Keratinocyte (primary cell): Measurements from ENCODE around the gene PCSK2. TPM values are rescaled to one million over a fixed set of nuclear protein-coding genes. Genes with fewer than 3 reads are reported as not detected.

Source experiments
- DNase-seq: peaks from one replicate; pipeline ENCODE4 v3.0.0-alpha.2; 2011; ENCODE audit warnings: low read depth, missing footprints, low spot score
- FAIRE-seq: peaks from 2 replicates; lab custom pipeline; 2011; peaks lifted over from hg19 to GRCh38; lab: Jason Lieb, UNC
- H2AFZ ChIP-seq: 2 replicates; pipeline ENCODE4 v1.6.0; 2012; ENCODE audit warnings: low read length, control low read depth, inconsistent platforms; ENCODE audit not compliant: control insufficient read depth
- H3K27ac ChIP-seq: 2 replicates; pipeline ENCODE4 v1.5.1; 2011; ENCODE audit warnings: low read length; ENCODE audit not compliant: control insufficient read depth, insufficient read depth
- H3K27me3 ChIP-seq: 3 replicates; pipeline ENCODE4 v1.6.0; 2011; ENCODE audit warnings: low read length; ENCODE audit not compliant: control insufficient read depth, insufficient read depth; ENCODE audit errors: extremely low read depth
- H3K36me3 ChIP-seq, 2 experiments: 2 replicates in 1 of 2; 3 replicates in 1 of 2; pipeline ENCODE4 v1.5.1; 2011; ENCODE audit warnings: low read length in 2 of 2, mild to moderate bottlenecking in 1 of 2; ENCODE audit not compliant: control insufficient read depth in 2 of 2, insufficient read depth in 2 of 2; ENCODE audit errors: extremely low read depth in 1 of 2
- H3K4me1 ChIP-seq: 3 replicates; pipeline ENCODE4 v1.5.1; 2011; ENCODE audit warnings: low read length; ENCODE audit not compliant: control insufficient read depth, insufficient read depth; ENCODE audit errors: extremely low read depth
- H3K4me2 ChIP-seq: 3 replicates; pipeline ENCODE4 v1.6.0; 2011; ENCODE audit warnings: low read depth, low read length; ENCODE audit not compliant: control insufficient read depth, insufficient read depth; ENCODE audit errors: extremely low read depth
- H3K4me3 ChIP-seq, 3 experiments: fragments of 200-600 bp in 1 of 3; sonication (generic) in 1 of 3; 2 replicates in 2 of 3; 3 replicates in 1 of 3; pipeline ENCODE4 v1.5.1; 2011 to 2016; ENCODE audit warnings: low read length in 3 of 3, mild to moderate bottlenecking in 3 of 3, control low read depth in 2 of 3, inconsistent platforms in 1 of 3, low read depth in 1 of 3, mixed read lengths in 1 of 3, mixed run types in 1 of 3, moderate library complexity in 1 of 3; ENCODE audit not compliant: control insufficient read depth in 2 of 3, insufficient read depth in 2 of 3; ENCODE audit errors: extremely low read depth in 1 of 3
- H3K79me2 ChIP-seq: 2 replicates; pipeline ENCODE4 v1.6.0; 2012; ENCODE audit warnings: low read length; ENCODE audit not compliant: control insufficient read depth, insufficient read depth
- H3K9ac ChIP-seq: 3 replicates; pipeline ENCODE4 v1.6.0; 2011; ENCODE audit warnings: low read length; ENCODE audit not compliant: control insufficient read depth, insufficient read depth; ENCODE audit errors: extremely low read depth
- H3K9me1 ChIP-seq: 3 replicates; pipeline ENCODE4 v1.6.0; 2011; ENCODE audit warnings: low read length; ENCODE audit not compliant: control insufficient read depth, insufficient read depth; ENCODE audit errors: extremely low read depth
- H3K9me3 ChIP-seq: 2 replicates; pipeline ENCODE4 v1.5.1; 2012; ENCODE audit warnings: low read depth, low read length; ENCODE audit not compliant: control insufficient read depth
- H4K20me1 ChIP-seq: 3 replicates; pipeline ENCODE4 v1.6.0; 2011; ENCODE audit warnings: low read length; ENCODE audit not compliant: control insufficient read depth, insufficient read depth; ENCODE audit errors: extremely low read depth
- EZH2 ChIP-seq: IDR thresholded peaks from one replicate; pipeline ENCODE4 v1.6.1; 2012; ENCODE audit warnings: inconsistent platforms, mild to moderate bottlenecking, low read length, moderate library complexity
- dilution Hi-C: fragments of 300-500 bp; cut with MboI; formaldehyde crosslinking; loops from one replicate; pipeline ENCODE4 v1.7.0; 2020; ENCODE audit warnings: low sequenced_read_pairs; ENCODE audit not compliant: extremely low pct_ligation_motif_present
- polyA plus RNA-seq, 5 experiments: library from polyadenylated mRNA; depleted of rRNA in 3 of 5; stranded (reverse) in 3 of 5; stranded (forward) in 1 of 5; unstranded in 1 of 5; fragments of >200 nt; gene quantifications; 1 replicate in 1 of 5; 2 replicates in 3 of 5; 3 replicates in 1 of 5; pipeline versions ENCODE4 v1.2.1 to v1.2.3, GENCODE V29; 2011 to 2012; ENCODE audit warnings: missing spikeins in 2 of 5, low read depth in 1 of 5, low replicate concordance in 1 of 5
- TF ChIP-seq, protein P1 (sequence below), 3 experiments: IDR thresholded peaks in 1 of 3; conservative IDR thresholded peaks in 1 of 3; optimal IDR thresholded peaks in 1 of 3; 2 replicates in 2 of 3; 3 replicates in 1 of 3; pipeline versions ENCODE3 to v1.5.1; 2011; ENCODE audit warnings: low read length in 3 of 3, mild to moderate bottlenecking in 3 of 3, moderate library complexity in 2 of 3, control low read depth in 1 of 3, inconsistent platforms in 1 of 3; ENCODE audit not compliant: insufficient read depth in 2 of 3; ENCODE audit errors: extremely low read depth in 1 of 3

PCSK2 gene
- polyA plus RNA-seq, 1 donor (not counting 4 experiments of a cell fraction or from before 2014, with no cell fraction given): not detected

GRCh38 chr20:17518339-17519052, 291.7 kb downstream of the PCSK2 start:
- H4K20me1 ChIP-seq: no peaks in the 10 kb centered on the region
- no peaks in the 10 kb centered on the region for H3K27me3 ChIP-seq
- H2AFZ ChIP-seq: no peak overlapping the region
- no peak for DNase-seq
- TF ChIP-seq, protein P1, sequence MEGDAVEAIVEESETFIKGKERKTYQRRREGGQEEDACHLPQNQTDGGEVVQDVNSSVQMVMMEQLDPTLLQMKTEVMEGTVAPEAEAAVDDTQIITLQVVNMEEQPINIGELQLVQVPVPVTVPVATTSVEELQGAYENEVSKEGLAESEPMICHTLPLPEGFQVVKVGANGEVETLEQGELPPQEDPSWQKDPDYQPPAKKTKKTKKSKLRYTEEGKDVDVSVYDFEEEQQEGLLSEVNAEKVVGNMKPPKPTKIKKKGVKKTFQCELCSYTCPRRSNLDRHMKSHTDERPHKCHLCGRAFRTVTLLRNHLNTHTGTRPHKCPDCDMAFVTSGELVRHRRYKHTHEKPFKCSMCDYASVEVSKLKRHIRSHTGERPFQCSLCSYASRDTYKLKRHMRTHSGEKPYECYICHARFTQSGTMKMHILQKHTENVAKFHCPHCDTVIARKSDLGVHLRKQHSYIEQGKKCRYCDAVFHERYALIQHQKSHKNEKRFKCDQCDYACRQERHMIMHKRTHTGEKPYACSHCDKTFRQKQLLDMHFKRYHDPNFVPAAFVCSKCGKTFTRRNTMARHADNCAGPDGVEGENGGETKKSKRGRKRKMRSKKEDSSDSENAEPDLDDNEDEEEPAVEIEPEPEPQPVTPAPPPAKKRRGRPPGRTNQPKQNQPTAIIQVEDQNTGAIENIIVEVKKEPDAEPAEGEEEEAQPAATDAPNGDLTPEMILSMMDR (optimal IDR thresholded peaks at IDR 0.05 in 1 of 3, IDR thresholded peaks at IDR 0.05 in 1 of 3, conservative IDR thresholded peaks at IDR 0.05 in 1 of 3; ENCODE audit: extremely low read depth in 1 of 3, insufficient read depth in 2 of 3, low read length in 3 of 3): no peak
- no peak for TF ChIP-seq EZH2
- no peak overlapping the region for H3K27ac ChIP-seq
- dilution Hi-C loops: no loop called here
- no peak overlapping the region for H3K9ac ChIP-seq
- FAIRE-seq: no peak
- no peaks in the 10 kb centered on the region for H3K9me3 ChIP-seq
- no peak overlapping the region for H3K4me2 ChIP-seq
- H3K9me1 ChIP-seq: no peaks in the 10 kb centered on the region
- no peaks in the 10 kb centered on the region for H3K79me2 ChIP-seq
- H3K36me3 ChIP-seq: no peaks in the 10 kb centered on the region
- H3K4me1 ChIP-seq: peaks cover 6% of the 10 kb centered on the region
- H3K4me3 ChIP-seq: no peak overlapping the region

GRCh38 chr20:17519606-17520285, 292.9 kb downstream of the PCSK2 start:
- FAIRE-seq: no peak
- no peaks in the 10 kb centered on the region for H3K79me2 ChIP-seq
- H3K4me3 ChIP-seq: no peak overlapping the region
- no peaks in the 10 kb centered on the region for H4K20me1 ChIP-seq
- no peak overlapping the region for H3K27ac ChIP-seq
- H3K9ac ChIP-seq: no peak overlapping the region
- peaks cover 6% of the 10 kb centered on the region for H3K4me1 ChIP-seq
- no peaks in the 10 kb centered on the region for H3K27me3 ChIP-seq
- no peak overlapping the region for H3K4me2 ChIP-seq
- DNase-seq: no peak
- no peaks in the 10 kb centered on the region for H3K9me1 ChIP-seq
- TF ChIP-seq, protein P1 (optimal IDR thresholded peaks at IDR 0.05 in 1 of 3, IDR thresholded peaks at IDR 0.05 in 1 of 3, conservative IDR thresholded peaks at IDR 0.05 in 1 of 3; ENCODE audit: extremely low read depth in 1 of 3, insufficient read depth in 2 of 3, low read length in 3 of 3): no peak
- TF ChIP-seq EZH2: no peak
- dilution Hi-C loops: no loop called here
- H3K36me3 ChIP-seq: no peaks in the 10 kb centered on the region
- H2AFZ ChIP-seq: no peak overlapping the region
- H3K9me3 ChIP-seq: no peaks in the 10 kb centered on the region
